NB4 (cell line): ENCODE results near the gene NT5M.

Source experiments
- DNase-seq: peaks from one replicate; pipeline ENCODE4 v3.0.0; 2010; ENCODE audit warnings: low read depth
- H3K4me3 ChIP-seq: one replicate; pipeline ENCODE4 v1.5.1; 2011; ENCODE audit warnings: mild to moderate bottlenecking, low read depth, low read length, moderate library complexity
- MYC ChIP-seq: IDR thresholded peaks from 2 replicates; pipeline ENCODE4 v1.6.1; 2011; ENCODE audit warnings: low read depth, low read length
- POLR2A ChIP-seq: IDR thresholded peaks from 2 replicates; pipeline ENCODE4 v1.6.1; 2011; ENCODE audit warnings: mild to moderate bottlenecking; ENCODE audit not compliant: insufficient read length; ENCODE audit errors: extremely low read depth
- TF ChIP-seq, protein P1 (sequence below): IDR thresholded peaks from one replicate; pipeline ENCODE4 v1.5.1; 2012; ENCODE audit warnings: low read depth, low read length
- TF ChIP-seq, protein P2 (sequence below): IDR thresholded peaks from 2 replicates; pipeline ENCODE4 v1.6.1; 2011; ENCODE audit warnings: low read depth, low read length

Gene NT5M

GRCh38 chr17:17395885-17396284 lies 92.7 kb downstream of the NT5M start:
- TF ChIP-seq POLR2A (no peak), MYC (no peak)
- TF ChIP-seq, protein P1, sequence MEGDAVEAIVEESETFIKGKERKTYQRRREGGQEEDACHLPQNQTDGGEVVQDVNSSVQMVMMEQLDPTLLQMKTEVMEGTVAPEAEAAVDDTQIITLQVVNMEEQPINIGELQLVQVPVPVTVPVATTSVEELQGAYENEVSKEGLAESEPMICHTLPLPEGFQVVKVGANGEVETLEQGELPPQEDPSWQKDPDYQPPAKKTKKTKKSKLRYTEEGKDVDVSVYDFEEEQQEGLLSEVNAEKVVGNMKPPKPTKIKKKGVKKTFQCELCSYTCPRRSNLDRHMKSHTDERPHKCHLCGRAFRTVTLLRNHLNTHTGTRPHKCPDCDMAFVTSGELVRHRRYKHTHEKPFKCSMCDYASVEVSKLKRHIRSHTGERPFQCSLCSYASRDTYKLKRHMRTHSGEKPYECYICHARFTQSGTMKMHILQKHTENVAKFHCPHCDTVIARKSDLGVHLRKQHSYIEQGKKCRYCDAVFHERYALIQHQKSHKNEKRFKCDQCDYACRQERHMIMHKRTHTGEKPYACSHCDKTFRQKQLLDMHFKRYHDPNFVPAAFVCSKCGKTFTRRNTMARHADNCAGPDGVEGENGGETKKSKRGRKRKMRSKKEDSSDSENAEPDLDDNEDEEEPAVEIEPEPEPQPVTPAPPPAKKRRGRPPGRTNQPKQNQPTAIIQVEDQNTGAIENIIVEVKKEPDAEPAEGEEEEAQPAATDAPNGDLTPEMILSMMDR = no peak
- TF ChIP-seq, protein P2, sequence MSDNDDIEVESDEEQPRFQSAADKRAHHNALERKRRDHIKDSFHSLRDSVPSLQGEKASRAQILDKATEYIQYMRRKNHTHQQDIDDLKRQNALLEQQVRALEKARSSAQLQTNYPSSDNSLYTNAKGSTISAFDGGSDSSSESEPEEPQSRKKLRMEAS = no peak
- no peak overlapping the region for H3K4me3 ChIP-seq
- DNase-seq = no peak
